Middle frontal gyrus (tissue), 1 donor: ENCODE data around the gene NT5E.
"Not testable (repeated sequence)": the region's sequence is repeated elsewhere in the genome, so short reads cannot be mapped to it uniquely, and the experiment has no call there.

Experiments used
- DNase-seq: peaks from one replicate; pipeline ENCODE4 v3.0.0-alpha.2; 2015; ENCODE audit warnings: low spot score; ENCODE audit errors: extremely low spot score

The NT5E gene

GRCh38 chr6:85449818-85450759, at the start of gene NT5E:
Gene NT5E, plus strand, starts transcription at chr6:85450083. Its CDS starts 57 bp downstream, at chr6:85450140.
- DNase-seq, result no peak

- DNase-seq, result no peak
These were observed 49.6 kb upstream of the NT5E start for GRCh38 chr6:85400331-85400730.

- DNase-seq, result no peak
These were observed 48.5 kb upstream of the NT5E start for GRCh38 chr6:85401186-85402021.

GRCh38 chr6:85402071-85402470, 47.8 kb upstream of the NT5E start:
- DNase-seq, result no peak

GRCh38 chr6:85402922-85403321, 47.0 kb upstream of the NT5E start:
- no peak for DNase-seq

- no peak for DNase-seq
These were observed 46.4 kb upstream of the NT5E start for GRCh38 chr6:85403331-85404015.

GRCh38 chr6:85404016-85404563, 45.8 kb upstream of the NT5E start:
- not testable (repeated sequence) for DNase-seq

- DNase-seq, result no peak
These were observed 45.2 kb upstream of the NT5E start for GRCh38 chr6:85404564-85405174.

- no peak for DNase-seq
These were observed 44.6 kb upstream of the NT5E start for GRCh38 chr6:85405175-85405852.

GRCh38 chr6:85405853-85406198, 44.1 kb upstream of the NT5E start:
- no peak for DNase-seq

- no peak for DNase-seq
These were observed 43.2 kb upstream of the NT5E start for GRCh38 chr6:85406641-85407075.

GRCh38 chr6:85408039-85408438, 41.8 kb upstream of the NT5E start:
- no peak for DNase-seq

GRCh38 chr6:85412911-85413430, 36.9 kb upstream of the NT5E start:
- no peak for DNase-seq

- no peak for DNase-seq
These were observed 33.8 kb upstream of the NT5E start for GRCh38 chr6:85416049-85416448.

GRCh38 chr6:85416766-85417165, 33.1 kb upstream of the NT5E start:
- DNase-seq, result no peak

GRCh38 chr6:85417336-85417735, 32.5 kb upstream of the NT5E start:
- DNase-seq, result no peak

- no peak for DNase-seq
These were observed 31.8 kb upstream of the NT5E start for GRCh38 chr6:85418059-85418458.

- DNase-seq, result no peak
These were observed 30.7 kb upstream of the NT5E start for GRCh38 chr6:85419046-85419759.

GRCh38 chr6:85420551-85420950, 29.3 kb upstream of the NT5E start:
- no peak for DNase-seq
